Stimulated activated CD8-positive, alpha-beta memory T cell treated with anti-CD3 and anti-CD28 coated beads, Interleukin-12 subunit alpha, Interleukin-12 subunit beta, amount 100 ng/mL, for 1 hour (primary cell): ENCODE measurements around the gene TMEM86A.

Experiments used
- DNase-seq: peaks from one replicate; pipeline ENCODE4 v3.0.0-alpha.2; 2020; ENCODE audit warnings: low read depth

Gene TMEM86A

GRCh38 chr11:18700375-18700774 lies 1.8 kb downstream of the TMEM86A start:
- DNase-seq = no peak

- DNase-seq = no peak
These were observed 2.3 kb downstream of the TMEM86A start for GRCh38 chr11:18700872-18701271.

GRCh38 chr11:18701614-18702216 lies 3.1 kb downstream of the TMEM86A start:
- no peak for DNase-seq

- DNase-seq = no peak
These were observed 4.6 kb downstream of the TMEM86A start for GRCh38 chr11:18703001-18703763.

GRCh38 chr11:18704045-18704645 lies 5.6 kb downstream of the TMEM86A start:
- DNase-seq = no peak

GRCh38 chr11:18704698-18705097 lies 6.1 kb downstream of the TMEM86A start:
- DNase-seq = no peak

- no peak for DNase-seq
These were observed 7.2 kb downstream of the TMEM86A start for GRCh38 chr11:18705651-18706281.

GRCh38 chr11:18706330-18707243 lies 8.0 kb downstream of the TMEM86A start:
- DNase-seq = peak; percentile 40

GRCh38 chr11:18707811-18708340 lies 9.3 kb downstream of the TMEM86A start:
- no peak for DNase-seq

- no peak for DNase-seq
These were observed 10.8 kb downstream of the TMEM86A start for GRCh38 chr11:18709414-18709813.

- no peak for DNase-seq
These were observed 12.0 kb downstream of the TMEM86A start for GRCh38 chr11:18710545-18710944.

- no peak for DNase-seq
These were observed 15.3 kb downstream of the TMEM86A start for GRCh38 chr11:18713646-18714442.

GRCh38 chr11:18714443-18714780 lies 15.8 kb downstream of the TMEM86A start:
- no peak for DNase-seq

- DNase-seq = no peak
These were observed 16.9 kb downstream of the TMEM86A start for GRCh38 chr11:18715476-18715875.

GRCh38 chr11:18720091-18720807 lies 21.7 kb downstream of the TMEM86A start:
- DNase-seq = no peak

- DNase-seq = peak; percentile 70
These were observed 22.4 kb downstream of the TMEM86A start for GRCh38 chr11:18720808-18721560.

- no peak for DNase-seq
These were observed 23.1 kb downstream of the TMEM86A start for GRCh38 chr11:18721561-18722292.

- DNase-seq = no peak
These were observed 23.7 kb downstream of the TMEM86A start for GRCh38 chr11:18722293-18722637.

- no peak for DNase-seq
These were observed 25.4 kb downstream of the TMEM86A start for GRCh38 chr11:18723991-18724390.
